HG02981 (cell line): ENCODE results near the gene JPH3.

Experiments used
- ATAC-seq: cut with Tn5 transposase; IDR thresholded peaks from one replicate; pipeline ENCODE4 v1.9.1; 2021; ENCODE audit warnings: mild to moderate bottlenecking, moderate library complexity; ENCODE audit not compliant: unreplicated experiment

The JPH3 gene

GRCh38 chr16:87598431-87598830 lies 3.9 kb upstream of the JPH3 start:
- no peak for ATAC-seq

GRCh38 chr16:87600246-87600645 lies 2.1 kb upstream of the JPH3 start:
- no peak for ATAC-seq

GRCh38 chr16:87601401-87601981 lies 817 bp upstream of the JPH3 start:
- no peak for ATAC-seq

DNA sequence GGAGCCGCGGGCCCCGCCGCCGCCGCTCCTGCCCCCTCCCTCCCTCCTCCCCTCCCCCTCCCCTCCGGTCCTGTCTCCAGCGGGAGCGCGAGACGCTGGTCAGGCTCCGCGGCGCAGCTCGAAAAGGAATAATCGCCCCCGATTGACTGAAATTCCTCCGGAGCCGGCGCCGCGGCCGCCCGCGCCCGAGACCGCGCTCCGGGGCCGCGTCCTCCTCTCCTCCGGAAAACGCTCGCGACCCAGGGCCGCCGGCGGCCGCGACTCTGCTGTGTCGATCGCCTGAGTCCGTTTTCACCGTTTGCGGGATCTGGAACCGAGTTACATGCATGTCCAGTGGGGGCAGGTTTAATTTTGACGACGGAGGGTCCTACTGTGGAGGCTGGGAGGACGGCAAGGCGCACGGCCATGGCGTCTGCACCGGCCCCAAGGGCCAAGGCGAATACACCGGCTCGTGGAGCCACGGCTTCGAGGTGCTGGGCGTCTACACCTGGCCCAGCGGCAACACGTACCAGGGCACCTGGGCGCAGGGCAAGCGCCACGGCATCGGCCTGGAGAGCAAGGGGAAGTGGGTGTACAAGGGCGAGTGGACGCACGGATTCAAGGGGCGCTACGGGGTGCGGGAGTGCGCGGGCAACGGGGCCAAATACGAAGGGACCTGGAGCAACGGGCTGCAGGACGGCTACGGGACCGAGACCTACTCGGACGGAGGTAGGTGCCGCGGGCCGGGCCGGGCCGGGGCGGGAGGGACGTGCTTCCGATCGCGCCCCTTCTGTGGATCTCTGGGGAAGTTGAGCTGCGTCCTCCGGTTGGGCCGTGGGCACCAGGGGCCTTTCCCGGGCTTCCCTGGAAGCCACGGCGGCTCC lies 744 bp downstream of the JPH3 start:
- ATAC-seq: no peak

- ATAC-seq: no peak
Measured at GRCh38 chr16:87603684-87604633, 1.7 kb downstream of the JPH3 start.

DNA sequence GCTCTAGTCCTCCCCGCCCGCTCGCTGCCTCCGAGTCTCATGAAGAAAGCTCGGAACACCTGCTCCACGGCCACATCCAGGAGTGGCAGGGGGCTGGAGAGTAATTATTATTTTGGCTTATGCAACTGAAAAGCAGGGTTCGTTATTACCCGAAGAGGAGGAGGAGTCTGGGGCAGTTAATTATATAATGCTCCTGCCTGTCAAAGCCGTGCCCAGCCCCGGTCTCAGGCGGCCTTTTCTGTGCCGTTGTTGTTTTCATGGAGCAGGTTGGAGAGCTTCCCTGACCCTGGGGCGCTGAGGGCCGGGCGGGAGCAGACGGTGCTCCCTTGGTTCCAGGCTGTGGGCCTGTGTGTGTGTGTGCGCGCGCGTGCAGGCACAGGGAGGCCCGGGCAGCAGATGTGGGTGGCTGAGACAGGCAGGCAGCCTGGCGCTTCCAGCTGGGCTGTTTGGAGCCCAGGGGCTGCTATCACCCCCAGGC lies 2.4 kb downstream of the JPH3 start:
- ATAC-seq: no peak

DNA sequence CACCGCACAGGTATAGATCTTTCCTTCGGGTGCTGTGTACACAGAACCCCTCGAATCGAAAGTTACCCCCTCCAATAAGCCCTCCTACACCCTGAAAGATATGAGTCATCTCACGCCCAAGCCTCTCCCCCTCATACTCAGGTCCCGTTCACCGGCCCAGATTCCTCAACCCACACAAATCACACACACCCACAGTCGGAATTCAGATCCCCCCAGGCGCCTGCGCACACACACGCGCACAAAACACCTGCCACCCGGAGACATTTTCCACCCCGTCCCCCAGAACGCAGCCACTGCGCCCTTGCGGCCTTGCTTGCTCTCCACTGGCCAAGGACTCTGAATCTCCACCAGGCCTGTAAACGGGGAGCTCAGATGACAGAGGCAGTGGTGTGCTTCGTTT lies 4.9 kb downstream of the JPH3 start:
- ATAC-seq: no peak

- ATAC-seq: no peak
Measured at GRCh38 chr16:87607871-87608270, 5.6 kb downstream of the JPH3 start.

DNA sequence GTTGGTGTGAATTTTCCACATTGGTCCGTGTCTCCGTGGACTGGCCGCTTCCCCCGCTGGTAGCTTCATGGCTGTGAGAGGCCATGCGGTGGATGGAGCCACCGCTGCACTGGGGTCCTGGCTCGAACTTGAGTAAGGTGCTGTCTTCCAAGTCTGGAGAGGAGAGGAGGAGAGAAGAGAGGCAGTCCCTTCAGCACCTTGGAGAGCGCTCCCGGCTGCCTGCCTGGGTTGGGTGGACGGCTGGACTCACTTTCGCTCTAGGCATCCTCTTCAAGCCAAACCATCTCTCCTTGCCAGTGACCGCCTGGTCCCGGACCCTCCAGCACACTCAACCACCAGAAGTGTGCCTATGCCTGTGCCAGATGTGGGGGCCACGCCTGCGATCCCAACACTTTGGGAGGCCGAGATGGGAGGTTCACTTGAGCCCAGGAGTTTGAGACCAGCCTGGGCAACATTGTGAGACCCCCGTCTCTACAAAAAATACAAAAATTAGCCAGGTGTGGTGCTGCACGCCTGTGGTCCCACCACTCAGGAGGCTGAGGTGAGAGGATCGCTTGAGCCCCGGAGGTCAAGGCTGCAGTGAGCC lies 6.2 kb downstream of the JPH3 start:
- no peak for ATAC-seq

DNA sequence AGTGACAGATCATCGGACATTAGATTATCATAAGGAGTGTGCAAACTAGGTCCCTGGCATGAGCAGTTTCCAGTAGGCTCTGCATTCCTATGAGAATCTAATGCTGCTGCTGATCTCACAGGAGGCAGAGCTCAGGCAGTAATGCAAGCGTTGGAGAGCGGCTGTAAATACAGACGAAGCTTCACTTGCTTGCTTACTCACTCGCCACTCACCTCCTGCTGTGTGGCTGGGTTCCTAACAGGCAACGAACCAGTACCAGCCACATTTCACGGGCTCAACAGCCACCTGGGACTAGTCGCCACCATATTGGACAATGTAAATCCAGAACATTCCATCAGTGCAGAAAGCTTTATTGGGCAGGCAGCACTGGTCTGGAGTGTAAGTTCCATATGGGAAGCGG lies 7.7 kb downstream of the JPH3 start:
- ATAC-seq: no peak

DNA sequence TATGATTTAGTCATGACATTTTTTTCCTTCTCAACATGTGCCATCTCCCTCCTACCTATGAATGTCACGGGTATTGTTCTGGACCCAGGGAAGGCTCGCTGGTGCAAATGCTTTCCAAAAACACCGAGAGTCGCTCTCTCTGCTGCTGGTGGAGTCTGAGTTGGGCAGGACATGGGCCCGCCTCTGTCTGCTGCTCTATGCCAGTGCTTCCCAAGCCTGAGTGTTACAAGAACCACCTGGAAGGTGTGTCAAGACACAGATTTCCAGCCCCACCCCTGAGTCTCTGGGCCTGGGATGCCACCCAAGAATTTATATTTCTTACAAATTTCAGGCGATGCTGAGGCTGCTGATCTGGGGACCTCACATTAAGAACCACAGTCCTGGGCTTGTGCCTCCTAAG lies 9.1 kb downstream of the JPH3 start:
- no peak for ATAC-seq

DNA sequence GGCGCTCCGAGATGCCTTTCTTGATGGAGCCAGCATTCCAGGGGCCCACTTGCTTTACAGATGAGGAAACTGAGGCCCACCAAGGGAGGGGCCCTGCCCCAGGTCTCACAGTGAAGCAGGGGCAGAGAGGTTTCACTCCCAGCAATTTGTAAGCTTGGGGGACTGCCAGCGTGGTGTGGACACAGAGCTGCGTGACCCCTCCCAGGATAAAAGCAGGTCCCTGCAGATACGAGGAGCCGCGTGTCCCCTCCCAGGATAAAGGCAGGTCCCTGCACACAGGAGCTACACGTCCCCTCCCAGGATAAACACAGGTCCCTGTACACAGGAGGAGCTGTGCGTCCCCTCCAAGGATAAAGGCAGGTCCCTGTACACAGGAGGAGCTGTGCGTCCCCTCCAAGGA lies 11.7 kb downstream of the JPH3 start:
- ATAC-seq: no peak

GRCh38 chr16:87615621-87616041 lies 13.3 kb downstream of the JPH3 start:
- no peak for ATAC-seq

GRCh38 chr16:87616556-87616955 lies 14.2 kb downstream of the JPH3 start:
- ATAC-seq: no peak

DNA sequence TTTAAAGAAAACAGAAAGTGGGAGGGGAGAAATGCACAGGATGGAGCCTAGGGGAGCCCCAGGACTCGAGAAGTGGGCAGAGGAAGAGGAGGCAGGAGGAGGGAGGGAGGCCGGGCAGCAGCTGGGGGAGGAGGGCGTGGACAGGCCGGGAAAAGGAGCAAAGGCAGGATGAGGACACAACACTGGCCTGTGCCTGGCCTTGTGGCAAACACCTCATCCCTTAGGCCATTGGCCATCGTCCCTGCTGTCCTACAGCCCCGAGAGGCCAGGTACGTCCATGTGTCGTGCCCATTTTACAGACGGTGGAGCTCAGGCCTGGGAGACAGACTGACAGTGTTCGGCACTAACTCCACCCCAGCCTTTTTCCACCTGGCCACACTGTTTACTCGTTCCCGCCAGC lies 15.9 kb downstream of the JPH3 start:
- ATAC-seq: no peak

GRCh38 chr16:87619360-87620200 lies 17.3 kb downstream of the JPH3 start:
- no peak for ATAC-seq

DNA sequence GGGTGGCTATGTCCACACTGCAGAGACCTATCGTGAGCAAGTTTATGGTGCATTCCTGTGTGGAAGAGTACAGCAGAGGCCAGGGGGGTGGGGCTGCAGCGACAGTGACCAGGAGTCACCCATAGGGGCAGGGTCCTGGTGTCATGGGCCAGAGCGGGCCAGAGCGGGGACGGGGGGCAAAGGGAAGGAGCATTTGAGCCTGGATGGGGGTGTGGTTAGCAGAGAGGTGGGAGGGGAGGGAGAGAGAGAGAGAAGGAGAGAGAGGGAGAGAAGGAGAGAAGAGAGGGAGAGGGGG lies 17.8 kb downstream of the JPH3 start:
- no peak for ATAC-seq

DNA sequence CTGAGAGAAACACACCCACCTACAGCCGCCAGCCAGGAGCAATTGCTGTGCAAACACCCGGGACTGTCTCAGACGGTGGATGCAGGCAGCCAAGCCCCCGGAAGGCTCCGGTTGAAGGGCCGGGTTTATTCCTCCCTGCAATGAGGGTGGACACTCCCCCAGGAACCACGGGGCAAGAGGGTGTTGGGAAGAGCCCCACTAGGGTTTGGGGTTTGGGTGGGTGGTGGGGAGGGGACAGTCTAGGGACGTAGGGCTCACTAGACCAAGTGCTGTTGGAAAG lies 19.2 kb downstream of the JPH3 start:
- no peak for ATAC-seq

- no peak for ATAC-seq
Measured at GRCh38 chr16:87621976-87622713, 19.8 kb downstream of the JPH3 start.

- no peak for ATAC-seq
Measured at GRCh38 chr16:87622756-87623319, 20.5 kb downstream of the JPH3 start.
